ENCODE results near the gene ZFAND2B. TPM values are rescaled to one million over a fixed set of nuclear protein-coding genes. Genes with fewer than 3 reads are reported as not detected.

Gene ZFAND2B
- total and polyA plus RNA-seq, 2 experiments from 2014 or later, result 58.1 to 65.4 TPM

DNA sequence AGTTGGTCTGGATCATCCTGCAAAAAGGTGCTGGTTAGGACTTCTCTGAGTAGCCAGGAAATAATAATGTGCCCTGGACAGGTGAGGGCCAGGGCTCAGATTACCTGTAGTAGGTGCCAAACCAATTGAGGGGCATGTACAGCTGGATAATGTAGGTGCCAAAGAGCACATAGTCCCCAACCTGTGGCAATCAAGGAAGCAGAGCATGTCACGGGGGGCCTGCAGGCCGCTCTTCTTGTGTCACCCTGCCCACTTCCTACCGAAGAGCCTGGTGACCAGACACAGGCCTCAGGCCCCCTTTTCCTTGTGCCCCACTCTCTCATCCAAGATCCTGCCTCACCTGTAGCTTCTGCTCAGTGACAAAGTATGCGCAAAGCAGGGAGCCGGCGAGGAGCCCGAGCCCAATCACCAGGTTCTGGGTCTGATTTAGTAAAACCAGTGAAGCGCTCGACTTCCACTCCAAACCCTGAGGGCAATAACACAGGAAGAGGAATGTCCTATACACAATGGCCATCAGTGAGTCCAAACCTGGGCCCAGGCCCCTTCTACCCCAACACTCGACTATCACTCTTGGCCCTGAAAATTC lies 7.0 kb downstream of the ZFAND2B start:
- Histone ChIP-seq H3K4me2 (no peak overlapping the region), H3K9me2 (replicated peaks; ENCODE audit: insufficient read depth) (no peaks in the 10 kb centered on the region), H4K20me1 (ENCODE audit: insufficient read depth, poor library complexity, severe bottlenecking) (peaks cover 3% of the 10 kb centered on the region), H3K36me3 (replicated peaks; ENCODE audit: insufficient read depth, low read depth) (no peaks in the 10 kb centered on the region), H3K27ac (no peak overlapping the region), H3K9me3 (ENCODE audit: low read depth) (no peaks in the 10 kb centered on the region), H3K4me3 (no peak overlapping the region), H3K4me1 (ENCODE audit: insufficient read depth) (peaks cover 3% of the 10 kb centered on the region), H3K79me2 (peaks cover 13% of the 10 kb centered on the region), H2AFZ (no peak overlapping the region), H3K27me3 (no peaks in the 10 kb centered on the region)
- TF ChIP-seq CTCF (IDR thresholded peaks at IDR 0.05; ENCODE audit: poor library complexity) (no peak), EZH2 (IDR thresholded peaks at IDR 0.05; ENCODE audit: borderline replicate concordance) (no peak), EZH2phosphoT487 (IDR thresholded peaks at IDR 0.05; ENCODE audit: low read depth, severe bottlenecking, unreplicated experiment) (no peak)
- 97% methylated on average over 10 of the region's 10 CpGs for WGBS (ENCODE audit: low lambda C conversion rate, missing lambda C conversion rate)
- DNase-seq (ENCODE audit: low spot score), result no peak

DNA sequence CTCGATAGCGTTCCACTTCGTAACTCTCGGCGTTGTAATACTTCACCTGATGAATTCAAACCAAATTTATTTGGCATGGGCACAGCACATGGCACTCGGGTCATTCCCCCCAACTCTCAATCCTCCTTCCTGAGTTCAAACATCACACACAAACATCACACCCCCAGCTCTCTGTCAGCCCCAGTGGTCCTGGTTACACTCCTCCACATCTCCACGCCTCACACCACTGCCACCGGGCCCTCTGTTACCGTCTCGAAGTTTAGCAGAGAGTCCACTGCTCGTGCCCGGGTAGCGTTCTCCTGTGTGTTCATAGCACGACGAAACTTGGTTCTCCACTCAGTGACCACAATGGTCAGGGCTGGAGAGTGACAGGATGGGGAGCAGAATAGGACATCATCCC lies 7.6 kb downstream of the ZFAND2B start:
- no peaks in the 10 kb centered on the region for H3K9me3 ChIP-seq (ENCODE audit: low read depth)
- no peak overlapping the region for H2AFZ ChIP-seq
- peaks cover 5% of the 10 kb centered on the region for H3K4me1 ChIP-seq (ENCODE audit: insufficient read depth)
- no peak for DNase-seq (ENCODE audit: low spot score)
- H4K20me1 ChIP-seq (ENCODE audit: insufficient read depth, poor library complexity, severe bottlenecking), result no peaks in the 10 kb centered on the region
- no peak overlapping the region for H3K4me2 ChIP-seq
- no peaks in the 10 kb centered on the region for H3K27me3 ChIP-seq
- peaks cover 13% of the 10 kb centered on the region for H3K79me2 ChIP-seq
- TF ChIP-seq CTCF (IDR thresholded peaks at IDR 0.05; ENCODE audit: poor library complexity), result no peak
- no peak for TF ChIP-seq EZH2phosphoT487 (IDR thresholded peaks at IDR 0.05; ENCODE audit: low read depth, severe bottlenecking, unreplicated experiment)
- TF ChIP-seq EZH2 (IDR thresholded peaks at IDR 0.05; ENCODE audit: borderline replicate concordance), result no peak
- no peaks in the 10 kb centered on the region for H3K9me2 ChIP-seq (replicated peaks; ENCODE audit: insufficient read depth)
- WGBS (ENCODE audit: low lambda C conversion rate, missing lambda C conversion rate), result 98% methylated on average over 15 of the region's 15 CpGs
- H3K27ac ChIP-seq, result no peak overlapping the region
- H3K4me3 ChIP-seq, result no peak overlapping the region
- H3K36me3 ChIP-seq (replicated peaks; ENCODE audit: insufficient read depth, low read depth), result no peaks in the 10 kb centered on the region

- 93% methylated on average over 6 of the region's 6 CpGs for WGBS (ENCODE audit: low lambda C conversion rate, missing lambda C conversion rate)
- DNase-seq (ENCODE audit: low spot score), result no peak
- no peaks in the 10 kb centered on the region for H3K9me2 ChIP-seq (replicated peaks; ENCODE audit: insufficient read depth)
Observed at GRCh38 chr2:219214786-219215185, 8.2 kb downstream of the ZFAND2B start.

More at GRCh38 chr2:219214786-219215185, 8.2 kb downstream of the ZFAND2B start:
- H3K27me3 ChIP-seq, result no peaks in the 10 kb centered on the region
- peaks cover 10% of the 10 kb centered on the region for H3K4me1 ChIP-seq (ENCODE audit: insufficient read depth)
- H3K9me3 ChIP-seq (ENCODE audit: low read depth), result no peaks in the 10 kb centered on the region
- H3K79me2 ChIP-seq, result peaks cover 13% of the 10 kb centered on the region
- no peak overlapping the region for H2AFZ ChIP-seq
- TF ChIP-seq EZH2phosphoT487 (IDR thresholded peaks at IDR 0.05; ENCODE audit: low read depth, severe bottlenecking, unreplicated experiment), result no peak
- no peak for TF ChIP-seq EZH2 (IDR thresholded peaks at IDR 0.05; ENCODE audit: borderline replicate concordance)
- no peak for TF ChIP-seq CTCF (IDR thresholded peaks at IDR 0.05; ENCODE audit: poor library complexity)
- H3K27ac ChIP-seq, result no peak overlapping the region
- no peaks in the 10 kb centered on the region for H4K20me1 ChIP-seq (ENCODE audit: insufficient read depth, poor library complexity, severe bottlenecking)
- no peak overlapping the region for H3K4me3 ChIP-seq
- no peak overlapping the region for H3K4me2 ChIP-seq
- H3K36me3 ChIP-seq (replicated peaks; ENCODE audit: insufficient read depth, low read depth), result no peaks in the 10 kb centered on the region

All from hepatocyte (in vitro differentiated cells).